MM.1S (cell line): ENCODE data around the gene ABITRAM.

ENCODE experiments used
- CTCF ChIP-seq: fragments of 300-600 bp; sonication (generic); IDR thresholded peaks from 2 replicates; pipeline ENCODE4 v1.5.1; 2016; ENCODE audit warnings: antibody characterized with exemption, low read length, mixed read lengths
- EZH2 ChIP-seq: fragments of 300-600 bp; sonication (generic); optimal IDR thresholded peaks from 2 replicates; pipeline ENCODE3; 2017; ENCODE audit warnings: low read depth, mild to moderate bottlenecking, antibody characterized with exemption, low read length, mixed read lengths
- EZH2phosphoT487 ChIP-seq: fragments of 300-600 bp; sonication (generic); IDR thresholded peaks from 2 replicates; pipeline ENCODE4 v1.6.1; 2018; ENCODE audit warnings: antibody characterized with exemption, low read length

GRCh38 chr9:108967916-108968315, 33.7 kb downstream of the ABITRAM start:
- no peak for TF ChIP-seq CTCF
- TF ChIP-seq EZH2phosphoT487 = no peak
- TF ChIP-seq EZH2 = no peak
